ENCODE results near the gene ZNF227. TPM values are rescaled to one million over a fixed set of nuclear protein-coding genes. Genes with fewer than 3 reads are reported as not detected.

Gene ZNF227
- total and polyA plus RNA-seq, 2 donors (not counting 3 experiments of a cell fraction or from before 2014, with no cell fraction given), result 3.4 to 17.8 TPM

DNA sequence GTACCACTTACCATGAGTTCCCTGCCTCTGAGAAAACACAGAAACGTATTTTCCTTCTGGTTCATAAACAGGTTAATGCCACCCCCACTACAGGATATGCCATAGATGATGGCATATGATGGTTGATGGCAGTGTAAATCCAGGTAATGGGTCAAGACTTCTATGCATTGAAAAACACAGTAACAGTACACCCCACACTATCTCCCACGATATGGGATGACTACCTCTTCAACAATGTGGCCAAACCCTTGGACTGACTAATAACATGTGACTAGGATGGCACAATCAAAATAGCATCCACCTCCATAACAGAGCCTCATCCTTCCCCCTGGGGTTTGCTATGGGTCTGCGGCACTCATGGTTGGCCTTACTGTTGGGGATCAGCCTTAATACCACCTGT is 70.5 kb downstream of the ZNF227 start:
- ChIA-PET CTCF (no interaction called here), POLR2A (no interaction called here)
- H3K27ac ChIP-seq (ENCODE audit: insufficient read depth, low read depth, low read length), result no peak overlapping the region
- no TSS peak for BruUV-seq (replicated peaks)
- FAIRE-seq, result peak; percentile 15
- no peak for TF ChIP-seq FOS (IDR thresholded peaks at IDR 0.05; ENCODE audit: borderline replicate concordance, insufficient read depth, low read length)
- TF ChIP-seq EZH2 (IDR thresholded peaks at IDR 0.05; ENCODE audit: borderline replicate concordance, low read depth, low read length, severe bottlenecking), result no peak
- no peak for TF ChIP-seq JUN (IDR thresholded peaks at IDR 0.05; ENCODE audit: borderline replicate concordance, insufficient read depth, insufficient read length, low read depth)
- no peak for TF ChIP-seq POLR2A (IDR thresholded peaks at IDR 0.05; ENCODE audit: low read depth, low read length)
- TF ChIP-seq, protein P1, sequence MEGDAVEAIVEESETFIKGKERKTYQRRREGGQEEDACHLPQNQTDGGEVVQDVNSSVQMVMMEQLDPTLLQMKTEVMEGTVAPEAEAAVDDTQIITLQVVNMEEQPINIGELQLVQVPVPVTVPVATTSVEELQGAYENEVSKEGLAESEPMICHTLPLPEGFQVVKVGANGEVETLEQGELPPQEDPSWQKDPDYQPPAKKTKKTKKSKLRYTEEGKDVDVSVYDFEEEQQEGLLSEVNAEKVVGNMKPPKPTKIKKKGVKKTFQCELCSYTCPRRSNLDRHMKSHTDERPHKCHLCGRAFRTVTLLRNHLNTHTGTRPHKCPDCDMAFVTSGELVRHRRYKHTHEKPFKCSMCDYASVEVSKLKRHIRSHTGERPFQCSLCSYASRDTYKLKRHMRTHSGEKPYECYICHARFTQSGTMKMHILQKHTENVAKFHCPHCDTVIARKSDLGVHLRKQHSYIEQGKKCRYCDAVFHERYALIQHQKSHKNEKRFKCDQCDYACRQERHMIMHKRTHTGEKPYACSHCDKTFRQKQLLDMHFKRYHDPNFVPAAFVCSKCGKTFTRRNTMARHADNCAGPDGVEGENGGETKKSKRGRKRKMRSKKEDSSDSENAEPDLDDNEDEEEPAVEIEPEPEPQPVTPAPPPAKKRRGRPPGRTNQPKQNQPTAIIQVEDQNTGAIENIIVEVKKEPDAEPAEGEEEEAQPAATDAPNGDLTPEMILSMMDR (IDR thresholded peaks at IDR 0.05; ENCODE audit: extremely low read depth in 1 of 2, insufficient read depth in 1 of 2, low read depth in 1 of 2, low read length in 2 of 2), result no peak
- TF ChIP-seq, protein P2, sequence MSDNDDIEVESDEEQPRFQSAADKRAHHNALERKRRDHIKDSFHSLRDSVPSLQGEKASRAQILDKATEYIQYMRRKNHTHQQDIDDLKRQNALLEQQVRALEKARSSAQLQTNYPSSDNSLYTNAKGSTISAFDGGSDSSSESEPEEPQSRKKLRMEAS (IDR thresholded peaks at IDR 0.05; ENCODE audit: insufficient read depth, insufficient read length), result no peak
- TF ChIP-seq MYC (IDR thresholded peaks at IDR 0.05; ENCODE audit: low read depth, low read length), result no peak
- no peak for TF ChIP-seq POLR2AphosphoS5 (IDR thresholded peaks at IDR 0.05; ENCODE audit: insufficient read depth, low read depth, low read length)
- TF ChIP-seq GATA2 (IDR thresholded peaks at IDR 0.05; ENCODE audit: insufficient read depth, insufficient read length, low read depth, low read length), result no peak
- H3K36me3 ChIP-seq (ENCODE audit: control insufficient read depth in 2 of 2, extremely low read depth in 1 of 2, insufficient read depth in 2 of 2, low read length in 2 of 2), result no peaks in the 10 kb centered on the region
- DNase-seq (ENCODE audit: low read depth, low spot score), result no peak
- H3K4me2 ChIP-seq (ENCODE audit: insufficient read depth, low read length), result no peak overlapping the region
- dilution Hi-C loops (cut with MboI; ENCODE audit: extremely low pct_ligation_motif_present, low sequenced_read_pairs), result no loop called here
- H3K27me3 ChIP-seq (ENCODE audit: control insufficient read depth in 2 of 2, insufficient read depth in 2 of 2, low read length in 2 of 2), result no peaks in the 10 kb centered on the region
- H3K4me3 ChIP-seq (replicated peaks in 1 of 3; ENCODE audit: insufficient read depth in 1 of 3, low read depth in 1 of 3, low read length in 3 of 3), result no peak overlapping the region
- no peak overlapping the region for H3K9ac ChIP-seq (replicated peaks; ENCODE audit: extremely low read depth, insufficient read depth, low read length)
- H3K9me1 ChIP-seq (replicated peaks; ENCODE audit: control insufficient read depth, extremely low read depth, insufficient read depth, low read length), result no peaks in the 10 kb centered on the region
- no peaks in the 10 kb centered on the region for H3K79me2 ChIP-seq (ENCODE audit: control insufficient read depth, insufficient read depth, low read length)
- no peaks in the 10 kb centered on the region for H4K20me1 ChIP-seq (replicated peaks; ENCODE audit: control insufficient read depth, extremely low read depth, insufficient read depth, low read length)
- intact Hi-C loops (cut with micrococcal nuclease), result no loop called here
- H2AFZ ChIP-seq (ENCODE audit: low read depth, low read length), result no peak overlapping the region
- peaks cover 2% of the 10 kb centered on the region for H3K9me3 ChIP-seq (replicated peaks; ENCODE audit: control insufficient read depth, insufficient read depth, low read length)
- H3K4me1 ChIP-seq (ENCODE audit: control insufficient read depth, extremely low read depth, insufficient read depth, low read length), result no peaks in the 10 kb centered on the region

All from endothelial cell of umbilical vein (primary cell).